NCI-H146 (cell line): Measurements from ENCODE around the gene AKIRIN2.

Source experiments
- DNase-seq: peaks from one replicate; lab custom pipeline; 2025; lab: John Stamatoyannopoulos, UW

Gene AKIRIN2

DNA sequence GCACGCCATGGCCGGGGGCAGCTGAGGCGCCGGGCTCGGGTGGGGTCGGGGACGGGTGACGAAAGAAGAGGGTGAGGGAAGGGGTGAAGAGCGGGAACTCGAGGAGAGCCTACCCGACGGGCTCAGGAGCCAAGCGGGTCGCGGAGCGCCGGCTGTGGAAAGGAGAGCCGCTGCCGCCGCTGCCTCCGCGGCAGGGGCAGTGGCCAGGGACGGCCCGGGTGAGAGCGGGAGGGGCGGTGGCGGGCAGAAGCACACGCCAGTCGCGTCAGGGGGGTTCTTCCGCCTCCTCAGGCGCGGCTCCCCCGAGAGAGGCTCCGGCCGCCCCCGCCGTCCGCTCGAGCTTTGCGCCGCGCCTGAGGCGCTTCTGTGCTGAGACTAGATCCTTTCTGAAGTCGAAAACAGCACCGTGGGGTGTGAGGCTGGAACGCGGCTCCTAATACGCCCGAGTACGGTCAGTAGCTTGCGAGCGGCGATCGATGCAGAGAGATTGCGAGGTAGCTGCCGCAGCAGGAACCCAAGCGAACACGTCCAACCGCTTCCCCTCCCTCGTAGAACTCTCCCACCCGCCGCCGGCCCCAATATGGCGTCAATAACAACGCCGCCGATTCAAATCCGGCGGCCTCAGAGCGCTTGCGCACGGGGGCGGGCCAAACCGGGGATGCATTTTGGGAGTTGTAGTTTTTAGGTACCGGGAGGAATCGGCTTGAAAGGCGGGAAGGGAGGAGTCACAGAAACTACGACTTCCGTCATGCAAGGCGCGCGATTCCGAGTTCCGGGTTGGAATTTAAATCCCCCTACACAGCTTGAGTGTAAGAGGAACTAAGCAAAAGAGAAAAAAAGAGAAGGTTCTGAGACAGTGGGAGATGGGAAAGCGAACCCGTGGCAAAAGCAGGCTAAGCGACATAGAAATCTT lies at the start of gene AKIRIN2:
Gene AKIRIN2 (minus strand): TSS at position 558 of the 913 bp plus-strand sequence. CDS start 549 bp downstream, at position 9.
- DNase-seq: peak; percentile 99

DNA sequence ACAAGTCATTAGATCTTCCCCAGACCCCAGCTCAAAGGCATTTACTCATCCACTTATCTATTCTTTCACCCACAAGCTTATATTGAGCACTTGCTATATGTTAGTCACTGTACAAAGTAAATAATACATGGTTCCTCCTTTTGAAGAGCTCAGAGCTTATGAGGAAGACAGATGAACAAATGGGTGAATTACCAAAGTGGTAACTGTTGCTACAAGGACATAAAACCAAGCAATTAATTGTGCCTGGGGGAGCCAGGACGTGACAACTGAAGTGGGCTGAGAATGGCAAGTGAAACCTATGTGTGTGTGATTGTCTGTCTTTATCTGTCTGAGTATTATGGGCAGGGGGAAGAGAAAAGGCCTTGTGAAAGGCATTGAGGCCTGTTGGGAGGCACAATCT lies 45.6 kb upstream of the AKIRIN2 start:
- DNase-seq: no peak

- DNase-seq: no peak
These were observed 44.1 kb upstream of the AKIRIN2 start for GRCh38 chr6:87745966-87746721.

DNA sequence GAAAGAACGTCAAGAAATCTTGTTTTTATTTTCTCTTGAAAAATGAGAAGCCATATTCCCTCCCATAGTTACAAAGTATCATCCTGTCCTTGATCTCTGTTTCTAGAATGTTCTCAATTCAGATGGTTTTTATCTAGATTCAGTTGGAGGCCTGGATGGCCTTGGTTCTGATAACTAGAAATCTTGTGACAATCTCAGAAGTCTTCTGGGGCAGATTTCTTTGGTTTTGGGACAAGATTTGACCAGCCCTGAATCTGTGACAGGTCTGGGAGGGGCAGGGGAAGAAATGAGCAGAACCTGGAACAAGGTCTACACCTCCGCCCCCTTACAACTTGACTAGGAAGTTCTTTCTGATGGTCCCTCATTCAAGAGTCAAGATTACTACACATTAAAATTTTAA lies 41.4 kb upstream of the AKIRIN2 start:
- DNase-seq: no peak

DNA sequence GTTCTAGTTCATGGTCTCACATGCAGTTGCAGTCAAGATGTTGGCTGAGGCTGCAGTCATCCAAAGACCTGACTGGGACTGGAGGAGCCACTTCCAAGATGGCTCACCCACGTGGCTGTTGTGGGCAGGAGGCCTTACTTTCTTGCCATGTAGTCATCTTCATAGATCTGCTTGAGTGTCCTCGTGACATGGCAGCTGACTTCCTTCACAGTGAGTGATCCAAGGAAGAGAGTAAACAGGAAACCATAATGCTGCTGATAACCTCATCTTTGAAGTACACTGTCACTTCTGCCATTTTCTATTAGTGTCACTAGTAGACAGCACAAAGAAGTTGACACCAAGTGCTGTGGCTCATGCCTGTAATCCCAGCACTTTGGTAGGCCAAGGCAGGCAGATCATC lies 40.1 kb upstream of the AKIRIN2 start:
- DNase-seq: no peak

DNA sequence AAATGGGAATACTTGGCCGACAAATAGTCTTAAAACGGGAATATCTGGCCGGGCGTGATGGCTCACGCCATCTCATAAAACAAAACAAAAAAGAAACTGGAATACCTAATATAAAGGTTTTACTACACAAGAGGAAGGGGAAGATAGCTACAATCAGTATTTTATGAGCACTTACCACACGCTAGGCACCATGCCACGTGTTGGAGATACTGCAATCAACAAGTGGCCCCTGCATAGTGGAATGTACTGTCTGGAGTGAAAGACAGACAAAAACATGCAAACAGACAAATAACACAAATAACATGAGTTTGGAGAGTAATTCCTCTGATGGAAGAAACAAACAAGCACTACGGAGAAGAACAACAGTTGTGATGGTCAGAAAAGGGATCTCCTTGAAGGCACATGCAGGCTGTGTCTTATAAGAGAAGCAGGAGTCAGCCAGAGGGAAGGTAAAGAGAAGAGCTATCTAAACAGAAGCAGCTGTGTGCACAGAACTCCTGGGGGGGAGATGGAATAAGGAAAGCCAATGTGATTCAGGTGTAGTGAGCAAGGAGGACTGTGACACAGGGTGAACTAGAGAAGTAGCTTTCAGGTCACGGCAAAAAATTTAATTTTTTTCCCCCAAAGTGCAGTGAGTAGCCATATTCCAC lies 39.1 kb upstream of the AKIRIN2 start:
- peak; percentile 70 for DNase-seq

DNA sequence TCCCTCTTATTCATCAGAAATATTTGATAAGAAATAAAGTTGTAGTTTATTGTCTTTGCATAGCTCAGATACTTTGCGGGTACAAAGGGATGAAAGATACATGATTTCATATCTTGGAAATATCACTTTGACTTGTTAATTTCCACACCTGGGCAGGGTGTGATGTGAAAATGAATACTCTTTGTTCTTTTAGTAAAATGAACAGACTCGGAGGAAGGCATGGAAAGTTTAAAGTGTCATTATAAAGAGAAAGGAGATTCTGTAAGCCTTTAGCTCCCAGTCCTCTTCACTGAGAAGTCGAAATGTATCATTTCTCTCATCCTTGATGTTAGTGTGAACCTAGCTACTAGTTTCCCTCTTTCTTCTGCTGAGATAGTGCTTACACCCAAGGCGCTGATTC lies 36.7 kb upstream of the AKIRIN2 start:
- DNase-seq: no peak

DNA sequence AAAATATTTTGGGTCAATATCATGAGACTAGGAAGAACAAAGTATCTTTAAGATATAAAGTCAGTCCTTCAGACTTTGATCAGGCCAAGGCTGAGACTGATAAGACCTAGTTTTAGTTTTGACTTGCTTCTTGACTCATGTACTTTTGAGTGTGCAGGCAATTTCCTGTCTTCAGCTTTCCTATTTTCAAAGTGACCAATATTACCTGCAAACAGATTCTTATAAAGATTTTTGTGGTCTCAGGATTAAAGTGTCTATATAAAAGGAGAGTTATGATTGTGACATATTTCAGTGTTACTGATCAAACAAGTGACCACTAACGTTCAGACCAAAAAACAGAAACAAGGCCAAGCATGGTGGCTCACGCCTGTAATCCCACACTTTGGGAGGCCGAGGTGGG lies 36.0 kb upstream of the AKIRIN2 start:
- no peak for DNase-seq

GRCh38 chr6:87736809-87737540 lies 34.9 kb upstream of the AKIRIN2 start:
- no peak for DNase-seq

- DNase-seq: peak; percentile 36
These were observed 30.0 kb upstream of the AKIRIN2 start for GRCh38 chr6:87731818-87732661.

DNA sequence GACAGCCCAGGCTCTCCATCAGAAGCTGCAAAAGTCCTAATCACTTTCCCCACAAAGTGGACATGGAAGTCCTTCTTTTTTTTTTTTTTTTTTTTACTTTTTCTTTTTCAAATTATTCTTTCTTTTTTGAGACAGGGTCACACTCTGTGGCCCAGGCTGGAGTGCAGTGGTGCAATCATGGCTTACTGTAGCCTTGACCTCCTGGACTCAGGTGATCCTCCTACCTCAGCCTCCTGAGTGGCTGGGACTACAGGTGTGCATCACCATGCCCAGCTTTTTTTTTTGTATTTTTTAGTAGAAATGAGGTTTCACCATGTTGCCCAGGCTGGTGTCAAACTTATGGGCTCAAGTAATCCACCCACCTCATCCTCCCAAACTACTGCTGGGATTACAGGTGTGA lies 29.0 kb upstream of the AKIRIN2 start:
- no peak for DNase-seq

DNA sequence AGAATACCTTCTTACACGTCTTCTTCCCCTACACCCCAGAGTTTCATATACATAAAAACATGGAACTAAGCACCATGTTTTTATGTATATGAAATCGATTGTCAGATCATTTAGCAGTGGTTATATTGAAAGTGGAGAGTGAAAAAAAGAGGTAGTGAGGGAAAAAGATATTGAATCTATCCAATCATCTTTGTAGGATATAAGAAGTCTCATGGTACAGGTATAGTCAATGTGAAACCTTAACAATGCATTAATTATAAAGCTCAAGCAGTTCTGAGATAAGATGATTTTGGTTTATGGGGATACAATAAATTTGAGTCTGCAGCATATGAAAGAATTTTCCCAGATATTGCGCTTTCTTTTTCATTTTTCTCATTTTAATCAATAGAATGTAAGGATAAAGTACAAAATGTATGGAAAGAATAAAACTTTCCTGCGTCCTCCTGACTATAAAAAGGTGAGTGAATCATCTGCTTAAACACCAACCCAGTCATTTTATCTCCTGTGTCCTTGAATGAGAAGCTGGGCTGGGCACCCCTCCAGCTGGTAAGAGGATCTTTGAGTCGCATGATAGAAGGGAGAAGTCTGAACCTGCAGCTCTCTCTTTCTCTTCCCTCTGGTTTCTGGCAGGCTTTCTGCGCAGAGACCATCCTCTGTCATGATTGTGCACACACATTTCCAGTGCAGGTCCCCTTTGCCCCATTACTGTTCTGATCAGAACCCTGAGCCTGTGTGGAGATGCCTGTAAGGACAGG lies 28.1 kb upstream of the AKIRIN2 start:
- DNase-seq: no peak

- no peak for DNase-seq
These were observed 26.7 kb upstream of the AKIRIN2 start for GRCh38 chr6:87728706-87729105.

DNA sequence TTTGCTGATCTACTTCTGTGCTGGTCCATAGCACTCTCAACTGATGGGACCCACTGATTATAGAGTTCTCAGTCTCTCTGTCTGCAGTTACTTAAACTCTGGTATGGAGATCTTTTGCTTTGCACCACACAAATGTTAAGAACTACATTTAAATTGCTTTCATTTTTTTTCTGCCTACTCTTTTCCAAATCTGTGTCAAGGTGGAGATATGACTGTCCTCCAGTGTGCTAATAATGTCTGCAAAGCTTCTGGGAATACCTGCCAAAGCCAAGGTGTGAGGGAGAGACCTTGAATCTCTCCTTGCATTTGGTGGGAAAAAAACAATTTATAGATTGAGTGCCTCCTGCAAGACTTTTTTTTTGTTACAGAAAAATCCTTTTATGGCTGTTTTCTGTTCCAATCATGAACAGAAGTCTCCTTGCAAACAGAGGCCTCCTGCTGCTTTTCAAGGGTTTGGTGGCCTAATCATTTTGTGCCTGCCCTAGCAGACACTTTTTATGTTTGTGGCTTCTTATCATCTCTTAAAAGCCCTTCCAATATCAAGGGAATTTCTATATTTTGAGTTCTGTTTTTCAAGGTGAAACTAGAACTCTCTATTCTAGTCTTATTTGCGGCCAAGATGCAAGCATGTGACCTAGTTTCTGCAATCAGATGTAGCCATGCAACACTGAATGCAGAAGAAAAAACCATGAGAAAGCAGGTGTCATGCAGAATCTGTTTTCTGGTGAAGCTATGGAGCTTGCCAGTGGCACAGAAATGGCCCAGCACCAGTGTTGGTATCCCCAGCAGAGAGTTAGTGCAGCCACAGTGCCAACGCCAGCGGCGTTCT lies 23.2 kb upstream of the AKIRIN2 start:
- DNase-seq: no peak

- peak; percentile 11 for DNase-seq
These were observed 21.4 kb upstream of the AKIRIN2 start for GRCh38 chr6:87723170-87724078.

DNA sequence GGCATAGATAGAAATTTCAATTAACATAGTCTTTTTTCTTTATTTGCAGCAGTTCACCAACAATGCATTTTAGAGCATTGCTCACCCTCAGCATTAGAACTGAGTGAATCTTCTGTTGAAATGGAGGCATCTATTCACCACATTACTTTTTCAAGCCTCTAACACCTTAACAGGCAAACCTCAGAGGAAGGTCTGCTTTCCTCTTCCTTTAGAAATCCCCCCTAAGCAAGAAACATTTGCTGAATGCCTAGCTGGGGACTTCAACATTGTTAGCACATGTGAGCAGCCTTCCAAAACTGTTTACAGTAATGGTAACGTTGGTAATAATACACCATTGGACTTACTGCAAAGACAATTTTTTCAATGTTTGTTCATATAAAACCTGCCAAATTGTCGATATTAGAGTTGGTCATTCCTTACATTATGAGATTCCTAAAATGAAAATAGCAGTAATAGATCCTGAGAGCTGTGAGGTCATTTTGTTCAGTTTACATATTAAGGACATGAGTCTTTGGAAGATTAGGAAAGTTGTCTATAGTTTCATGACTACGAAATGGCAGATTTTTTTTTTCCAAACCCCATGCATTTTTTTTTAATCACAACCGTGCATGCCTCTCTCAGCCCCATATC lies 20.6 kb upstream of the AKIRIN2 start:
- no peak for DNase-seq

DNA sequence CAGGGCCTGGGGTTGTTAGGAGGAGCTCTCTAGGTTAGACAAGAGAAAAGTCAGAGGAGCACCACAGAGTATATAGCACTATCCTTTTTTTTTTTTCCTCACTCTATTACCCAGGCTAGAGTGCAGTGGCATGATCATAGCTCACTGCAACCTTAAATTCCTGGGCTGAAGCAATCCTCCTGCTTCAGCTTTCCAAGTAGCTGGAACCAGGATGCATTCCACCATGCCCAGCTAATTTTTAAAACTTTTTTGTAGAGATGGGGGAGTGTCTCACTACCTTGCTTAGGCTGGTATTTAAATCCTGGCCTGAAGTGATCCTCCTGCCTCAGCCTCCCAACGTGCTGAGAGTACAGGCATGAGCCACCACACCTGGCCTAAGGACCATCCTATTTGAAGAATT lies 19.3 kb upstream of the AKIRIN2 start:
- no peak for DNase-seq
